ENCODE results near the gene GAL3ST1. TPM values are rescaled to one million over a fixed set of nuclear protein-coding genes. Genes with fewer than 3 reads are reported as not detected.
A peak's percentile ranks its signal among the peaks of the same experiment; 100 is the strongest.

The GAL3ST1 gene
- total RNA-seq, 1 donor from 2014 or later: 3.0 TPM

DNA sequence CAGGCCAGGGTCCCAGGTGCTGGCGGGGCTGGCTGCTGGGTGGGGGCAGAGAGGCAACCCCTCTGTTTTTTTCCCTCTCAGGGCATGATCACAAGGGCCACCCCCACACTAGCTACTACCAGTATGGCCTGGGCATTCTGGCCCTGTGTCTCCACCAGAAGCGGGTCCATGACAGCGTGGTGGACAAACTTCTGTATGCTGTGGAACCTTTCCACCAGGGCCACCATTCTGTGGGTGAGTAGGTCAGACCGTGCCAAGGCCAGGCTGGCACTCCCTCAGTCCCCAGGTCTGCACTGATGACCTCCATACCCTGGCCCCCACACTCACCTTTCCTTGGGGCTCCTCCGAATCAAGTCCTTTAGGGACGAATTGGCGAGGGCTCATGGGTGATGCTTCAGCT, 39.8 kb upstream of the GAL3ST1 start:
- H3K9me3 Mint-ChIP-seq (ENCODE audit: unreplicated experiment): no peaks in the 10 kb centered on the region
- H3K36me3 Mint-ChIP-seq (ENCODE audit: low read depth, unreplicated experiment): peaks cover 36% of the 10 kb centered on the region
- TF ChIP-seq, protein P1, sequence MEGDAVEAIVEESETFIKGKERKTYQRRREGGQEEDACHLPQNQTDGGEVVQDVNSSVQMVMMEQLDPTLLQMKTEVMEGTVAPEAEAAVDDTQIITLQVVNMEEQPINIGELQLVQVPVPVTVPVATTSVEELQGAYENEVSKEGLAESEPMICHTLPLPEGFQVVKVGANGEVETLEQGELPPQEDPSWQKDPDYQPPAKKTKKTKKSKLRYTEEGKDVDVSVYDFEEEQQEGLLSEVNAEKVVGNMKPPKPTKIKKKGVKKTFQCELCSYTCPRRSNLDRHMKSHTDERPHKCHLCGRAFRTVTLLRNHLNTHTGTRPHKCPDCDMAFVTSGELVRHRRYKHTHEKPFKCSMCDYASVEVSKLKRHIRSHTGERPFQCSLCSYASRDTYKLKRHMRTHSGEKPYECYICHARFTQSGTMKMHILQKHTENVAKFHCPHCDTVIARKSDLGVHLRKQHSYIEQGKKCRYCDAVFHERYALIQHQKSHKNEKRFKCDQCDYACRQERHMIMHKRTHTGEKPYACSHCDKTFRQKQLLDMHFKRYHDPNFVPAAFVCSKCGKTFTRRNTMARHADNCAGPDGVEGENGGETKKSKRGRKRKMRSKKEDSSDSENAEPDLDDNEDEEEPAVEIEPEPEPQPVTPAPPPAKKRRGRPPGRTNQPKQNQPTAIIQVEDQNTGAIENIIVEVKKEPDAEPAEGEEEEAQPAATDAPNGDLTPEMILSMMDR (IDR thresholded peaks at IDR 0.05; ENCODE audit: unreplicated experiment): no peak
- H3K4me1 Mint-ChIP-seq (ENCODE audit: unreplicated experiment): peaks cover 13% of the 10 kb centered on the region
- H3K27ac Mint-ChIP-seq (ENCODE audit: unreplicated experiment): no peak overlapping the region
- H3K27me3 Mint-ChIP-seq (ENCODE audit: unreplicated experiment): peaks cover 2% of the 10 kb centered on the region
- DNase-seq (ENCODE audit: low spot score): no peak
- no peak overlapping the region for H3K4me3 Mint-ChIP-seq (ENCODE audit: unreplicated experiment)

GRCh38 chr22:30612789-30613188, 38.3 kb upstream of the GAL3ST1 start:
- peaks cover 36% of the 10 kb centered on the region for H3K36me3 Mint-ChIP-seq (ENCODE audit: low read depth, unreplicated experiment)
- DNase-seq (ENCODE audit: low spot score): no peak
- H3K27ac Mint-ChIP-seq (ENCODE audit: unreplicated experiment): no peak overlapping the region
- H3K9me3 Mint-ChIP-seq (ENCODE audit: unreplicated experiment): no peaks in the 10 kb centered on the region
- TF ChIP-seq, protein P1 (IDR thresholded peaks at IDR 0.05; ENCODE audit: unreplicated experiment): no peak
- H3K27me3 Mint-ChIP-seq (ENCODE audit: unreplicated experiment): peaks cover 3% of the 10 kb centered on the region
- H3K4me1 Mint-ChIP-seq (ENCODE audit: unreplicated experiment): peaks cover 26% of the 10 kb centered on the region
- no peak overlapping the region for H3K4me3 Mint-ChIP-seq (ENCODE audit: unreplicated experiment)

- TF ChIP-seq, protein P1 (IDR thresholded peaks at IDR 0.05; ENCODE audit: unreplicated experiment): no peak
- H3K27me3 Mint-ChIP-seq (ENCODE audit: unreplicated experiment): peaks cover 3% of the 10 kb centered on the region
- DNase-seq (ENCODE audit: low spot score): no peak
- H3K27ac Mint-ChIP-seq (ENCODE audit: unreplicated experiment): no peak overlapping the region
- no peak overlapping the region for H3K4me3 Mint-ChIP-seq (ENCODE audit: unreplicated experiment)
- H3K4me1 Mint-ChIP-seq (ENCODE audit: unreplicated experiment): peaks cover 39% of the 10 kb centered on the region
- peaks cover 23% of the 10 kb centered on the region for H3K36me3 Mint-ChIP-seq (ENCODE audit: low read depth, unreplicated experiment)
- H3K9me3 Mint-ChIP-seq (ENCODE audit: unreplicated experiment): no peaks in the 10 kb centered on the region
Measured at GRCh38 chr22:30611197-30611596, 36.7 kb upstream of the GAL3ST1 start.

DNA sequence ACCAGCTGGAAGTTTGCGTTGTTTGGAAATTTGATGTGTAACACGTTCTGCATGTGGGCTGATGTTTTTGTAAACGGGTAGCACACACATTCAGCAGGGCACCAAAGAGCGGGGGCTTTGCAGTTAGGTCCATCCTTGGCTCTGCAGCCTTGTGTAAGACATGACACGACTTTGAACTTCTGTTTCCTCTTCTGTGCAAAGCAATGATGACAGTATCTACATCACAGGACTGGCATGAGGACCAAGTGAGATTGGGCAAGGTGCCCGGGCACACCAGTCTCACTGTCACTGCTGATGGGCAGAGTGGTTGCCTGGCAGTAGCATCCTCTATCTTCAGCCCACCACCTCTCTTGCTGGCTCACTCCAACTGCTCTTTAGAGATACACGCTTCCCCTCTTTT, 35.8 kb upstream of the GAL3ST1 start:
- Mint-ChIP-seq H3K9me3 (ENCODE audit: unreplicated experiment) (no peaks in the 10 kb centered on the region), H3K4me3 (ENCODE audit: unreplicated experiment) (no peak overlapping the region), H3K4me1 (ENCODE audit: unreplicated experiment) (peaks cover 47% of the 10 kb centered on the region), H3K27ac (ENCODE audit: unreplicated experiment) (peak overlapping the region; percentile 54), H3K27me3 (ENCODE audit: unreplicated experiment) (peaks cover 3% of the 10 kb centered on the region), H3K36me3 (ENCODE audit: low read depth, unreplicated experiment) (peaks cover 17% of the 10 kb centered on the region)
- no peak for DNase-seq (ENCODE audit: low spot score)
- TF ChIP-seq, protein P1 (IDR thresholded peaks at IDR 0.05; ENCODE audit: unreplicated experiment): no peak

GRCh38 chr22:30609260-30610185, 35.1 kb upstream of the GAL3ST1 start:
- DNase-seq (ENCODE audit: low spot score): no peak
- Mint-ChIP-seq H3K9me3 (ENCODE audit: unreplicated experiment) (no peaks in the 10 kb centered on the region), H3K27ac (ENCODE audit: unreplicated experiment) (peak overlapping the region; percentile 62), H3K36me3 (ENCODE audit: low read depth, unreplicated experiment) (peaks cover 13% of the 10 kb centered on the region), H3K27me3 (ENCODE audit: unreplicated experiment) (peaks cover 3% of the 10 kb centered on the region), H3K4me3 (ENCODE audit: unreplicated experiment) (peak overlapping the region; percentile 37), H3K4me1 (ENCODE audit: unreplicated experiment) (peaks cover 47% of the 10 kb centered on the region)
- TF ChIP-seq, protein P1 (IDR thresholded peaks at IDR 0.05; ENCODE audit: unreplicated experiment): no peak
